Adrenal gland (tissue), 12 donors: ENCODE measurements around the gene TANC1. TPM values are rescaled to one million over a fixed set of nuclear protein-coding genes. Genes with fewer than 3 reads are reported as not detected.
A peak's percentile ranks its signal among the peaks of the same experiment; 100 is the strongest.

ENCODE experiments used
- DNase-seq, 7 donors: peaks; one replicate each; pipeline ENCODE4 v3.0.0-alpha.2; 2019 to 2020
- H3K27ac ChIP-seq, 5 donors: fragments of 200-600 bp; sonication (generic) in 4 of 5; 1 replicate in 3 of 5; 2 replicates in 2 of 5; pipeline versions ENCODE4 v1.5.1 to v1.8.0; 2016 to 2020; ENCODE audit warnings: mild to moderate bottlenecking in 1 of 5
- H3K27me3 ChIP-seq: fragments of 200-600 bp; 2 replicates; pipeline ENCODE4 v1.8.0; 2021
- H3K36me3 ChIP-seq, 2 donors: fragments of 200-600 bp; replicated peaks in 1 of 2; 1 replicate in 1 of 2; 2 replicates in 1 of 2; pipeline versions ENCODE4 v1.5.1 to v1.8.0; 2018 to 2022
- H3K4me1 ChIP-seq, 2 donors: fragments of 200-600 bp; replicated peaks in 1 of 2; 1 replicate in 1 of 2; 2 replicates in 1 of 2; pipeline versions ENCODE4 v1.5.1 to v1.8.0; 2018 to 2021
- H3K4me3 ChIP-seq, 4 donors: fragments of 200-600 bp; sonication (generic) in 3 of 4; one replicate each; pipeline ENCODE4 v1.5.1; 2016 to 2018
- H3K9me3 ChIP-seq, 3 donors: fragments of 200-600 bp; sonication (generic) in 1 of 3; replicated peaks in 1 of 3; 1 replicate in 2 of 3; 2 replicates in 1 of 3; pipeline versions ENCODE4 v1.5.1 to v1.8.0; 2016 to 2021
- CTCF ChIP-seq, 6 experiments: fragments of 450-650 bp in 4 of 6; fragments of 200-600 bp in 2 of 6; sonication (generic) in 1 of 6; IDR thresholded peaks; 1 replicate in 5 of 6; 2 replicates in 1 of 6; pipeline versions ENCODE4 v1.5.1 to v1.8.0; 2016 to 2021; ENCODE audit warnings: antibody characterized with exemption in 6 of 6, mild to moderate bottlenecking in 2 of 6, moderate library complexity in 1 of 6
- POLR2A ChIP-seq, 2 donors: fragments of 450-650 bp; IDR thresholded peaks; one replicate each; pipeline ENCODE4 v1.6.1; 2017; ENCODE audit warnings: antibody characterized with exemption in 2 of 2, mild to moderate bottlenecking in 2 of 2, moderate library complexity in 1 of 2
- WGBS, 4 donors: extraction: QIAGEN DNeasy Blood & Tissue Kit in 2 of 4; methylation state at CpG; one replicate each; pipeline versions ENCODE4 v1.1.5 to v1.1.7; 2013 to 2017; 5-methylcytosine and 5-hydroxymethylcytosine counted together
- intact Hi-C, 2 donors: fragments of 100-400 bp; cut with DNase I; formaldehyde crosslinking; loops; one replicate each; pipeline versions ENCODE4 v1.14.1 to v1.15.0; 2022 to 2023
- polyA plus RNA-seq, 3 donors: library from polyadenylated mRNA; stranded (reverse); fragments of 200-250 nt in 2 of 3; fragments of 350-450 nt in 1 of 3; fragmentation: Illumina TruSeq in 1 of 3; extraction: RNeasy Lipid Tissue Mini Kit (QIAGEN cat#74804) in 1 of 3; gene quantifications; one replicate each; pipeline ENCODE4 v1.2.3, GENCODE V29; 2013 to 2014
- total RNA-seq, 9 donors: library from RNA; depleted of rRNA in 4 of 9; stranded (reverse); fragments of >200 nt in 4 of 9; fragments of 120-200 nt in 1 of 9; fragmentation: NEBNext Ultra II Directional in 1 of 9; extraction: Animal tissue kit (Norgen Biotek cat#: 25700) in 1 of 9; gene quantifications; one replicate each; pipeline versions ENCODE4 v1.1.0 to v1.2.4, GENCODE V29; 2013 to 2023
- donor health status: healthy with polysubstance abuse.
- donor health status: Bipolar disorder and iron deficiency.
- donor health status: DM: yes; HTN: yes; CAD: no.
- donor health status: DM: no; HTN: no; CAD: no.
- donor health status: DM: no; HTN: no; CAD: no.
- donor health status: DM: yes; HTN: yes; CAD: no.

Gene TANC1
- total and polyA plus RNA-seq, 12 donors, result 14.1 to 53.3 (median 24.8) TPM

GRCh38 chr2:159150280-159150746 is 181.9 kb downstream of the TANC1 start:
- Histone ChIP-seq H3K27me3 (no peaks in the 10 kb centered on the region), H3K4me3 (no peak overlapping the region), H3K9me3 (no peaks in the 10 kb centered on the region), H3K4me1 (peaks cover 0 to 11% of the 10 kb centered on the region in 2 donors), H3K27ac (peak overlapping the region in 1 of 5 donors; percentile 2), H3K36me3 (peaks cover 0 to 5% of the 10 kb centered on the region in 2 donors)
- intact Hi-C loops, result no loop called here
- TF ChIP-seq CTCF (IDR thresholded peaks at IDR 0.05) (no peak), POLR2A (IDR thresholded peaks at IDR 0.05) (no peak)
- 25 to 40% (median 28%) methylated on average over 8 of the region's 8 CpGs for WGBS, 4 donors
- peak in 6 of 7 donors; percentile 28 to 56 (median 52) for DNase-seq

- H3K4me1 ChIP-seq, result peaks cover 0 to 11% of the 10 kb centered on the region in 2 donors
- TF ChIP-seq CTCF (IDR thresholded peaks at IDR 0.05), result no peak
- no peak for DNase-seq
Observed at GRCh38 chr2:159151198-159152127, 183.0 kb downstream of the TANC1 start.

GRCh38 chr2:159152128-159152778 is 183.8 kb downstream of the TANC1 start:
- TF ChIP-seq CTCF (IDR thresholded peaks at IDR 0.05) (no peak), POLR2A (IDR thresholded peaks at IDR 0.05) (no peak)
- H3K9me3 ChIP-seq, result no peaks in the 10 kb centered on the region
- peaks cover 0 to 11% of the 10 kb centered on the region in 2 donors for H3K4me1 ChIP-seq
- no peak overlapping the region for H3K27ac ChIP-seq
- intact Hi-C loops, result no loop called here
- no peaks in the 10 kb centered on the region for H3K27me3 ChIP-seq
- WGBS, 4 donors, result 79 to 90% (median 85%) methylated on average over 4 of the region's 4 CpGs
- DNase-seq, result no peak
- peaks cover 0 to 5% of the 10 kb centered on the region in 2 donors for H3K36me3 ChIP-seq
- H3K4me3 ChIP-seq, result no peak overlapping the region

More at GRCh38 chr2:159151198-159152127, 183.0 kb downstream of the TANC1 start:
- Histone ChIP-seq H3K36me3 (peaks cover 0 to 5% of the 10 kb centered on the region in 2 donors), H3K27me3 (no peaks in the 10 kb centered on the region), H3K9me3 (no peaks in the 10 kb centered on the region), H3K4me3 (no peak overlapping the region), H3K27ac (no peak overlapping the region)
- intact Hi-C loops, result no loop called here
- 91 to 94% (median 92%) methylated on average over 5 of the region's 5 CpGs for WGBS, 4 donors

GRCh38 chr2:159153063-159153462 is 184.6 kb downstream of the TANC1 start:
- no peak overlapping the region for H3K4me3 ChIP-seq
- TF ChIP-seq CTCF (IDR thresholded peaks at IDR 0.05) (no peak), POLR2A (IDR thresholded peaks at IDR 0.05) (no peak)
- no peak for DNase-seq
- H3K27ac ChIP-seq, result no peak overlapping the region
- H3K9me3 ChIP-seq, result no peaks in the 10 kb centered on the region
- H3K4me1 ChIP-seq, result peaks cover 0 to 11% of the 10 kb centered on the region in 2 donors
- H3K36me3 ChIP-seq, result peaks cover 0 to 5% of the 10 kb centered on the region in 2 donors
- 78 to 87% (median 84%) methylated on average over 4 of the region's 4 CpGs for WGBS, 4 donors
- no peaks in the 10 kb centered on the region for H3K27me3 ChIP-seq
- intact Hi-C loops, result no loop called here
